ENCODE data around the gene FANCM. TPM values are rescaled to one million over a fixed set of nuclear protein-coding genes. Genes with fewer than 3 reads are reported as not detected.
"Not testable (repeated sequence)": the region's sequence is repeated elsewhere in the genome, so short reads cannot be mapped to it uniquely, and the experiment has no call there.

Gene FANCM
- total RNA-seq, 2 experiments from 2014 or later = 12.7 to 13.3 TPM

DNA sequence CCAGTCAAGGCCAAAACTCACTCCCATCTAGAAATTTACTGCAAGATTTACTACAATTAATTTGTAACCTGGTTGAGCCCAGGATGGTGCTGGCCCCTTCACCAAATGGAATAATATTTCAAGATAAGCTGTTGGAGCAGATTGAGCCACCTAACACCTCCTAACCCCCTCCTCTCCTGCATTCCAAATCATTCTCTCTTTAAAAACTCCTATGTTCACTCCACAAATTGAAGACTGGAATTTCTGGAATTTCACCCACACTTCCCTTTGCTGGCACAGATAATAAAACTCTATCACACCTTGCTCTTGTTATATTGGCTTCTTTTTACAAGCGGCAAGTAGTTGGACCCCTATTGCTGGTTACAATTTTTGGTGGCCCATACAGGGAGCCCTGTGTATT is 75.6 kb downstream of the FANCM start:
- POLR2A ChIA-PET = interaction anchor here (1.1 kb wide), 1 partner anchor 249 kb away, joined by 4 read pairs; the partner anchor contains the start of genes KLHL28 and TOGARAM1

DNA sequence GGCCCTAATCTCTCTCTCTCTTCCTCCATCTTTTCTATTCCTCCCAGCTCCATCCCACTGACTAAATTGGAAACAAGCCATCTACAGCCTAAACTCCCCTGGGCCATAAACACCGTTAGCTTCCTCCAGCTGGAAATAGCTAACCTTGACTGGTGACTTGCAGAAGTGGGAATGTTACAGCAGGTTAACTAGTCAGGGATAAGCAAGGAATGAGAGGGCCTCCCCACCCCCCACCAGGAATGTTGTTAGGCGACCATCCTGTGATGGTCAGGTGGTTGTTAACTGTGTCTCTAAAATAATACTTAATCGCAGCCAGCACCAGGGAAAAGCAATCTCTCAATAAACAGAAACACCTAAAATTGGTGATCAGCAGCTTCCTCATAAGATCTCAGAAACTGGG is 76.5 kb downstream of the FANCM start:
- Mint-ChIP-seq H3K27ac (no peak overlapping the region), H3K4me3 (no peak overlapping the region), H3K4me1 (no peaks in the 10 kb centered on the region), H3K9me3 (no peaks in the 10 kb centered on the region), H3K27me3 (no peaks in the 10 kb centered on the region), H3K36me3 (ENCODE audit: low read depth) (peaks cover 46% of the 10 kb centered on the region)
- ChIA-PET CTCF (no interaction called here), POLR2A (interaction anchor here (0.6 to 1.1 kb wide), 2 partner anchors 10 to 250 kb away, joined by 3 to 4 read pairs; partner anchors contain the start of genes KLHL28 and TOGARAM1)
- no peak for DNase-seq

More for the DNA sequence above, 75.6 kb downstream of the FANCM start:
- CTCF ChIA-PET = no interaction called here
- no peak overlapping the region for H3K4me3 Mint-ChIP-seq
- no peaks in the 10 kb centered on the region for H3K4me1 Mint-ChIP-seq
- peaks cover 47% of the 10 kb centered on the region for H3K36me3 Mint-ChIP-seq (ENCODE audit: low read depth)
- no peaks in the 10 kb centered on the region for H3K9me3 Mint-ChIP-seq
- no peak overlapping the region for H3K27ac Mint-ChIP-seq
- H3K27me3 Mint-ChIP-seq = no peaks in the 10 kb centered on the region
- DNase-seq = no peak

DNA sequence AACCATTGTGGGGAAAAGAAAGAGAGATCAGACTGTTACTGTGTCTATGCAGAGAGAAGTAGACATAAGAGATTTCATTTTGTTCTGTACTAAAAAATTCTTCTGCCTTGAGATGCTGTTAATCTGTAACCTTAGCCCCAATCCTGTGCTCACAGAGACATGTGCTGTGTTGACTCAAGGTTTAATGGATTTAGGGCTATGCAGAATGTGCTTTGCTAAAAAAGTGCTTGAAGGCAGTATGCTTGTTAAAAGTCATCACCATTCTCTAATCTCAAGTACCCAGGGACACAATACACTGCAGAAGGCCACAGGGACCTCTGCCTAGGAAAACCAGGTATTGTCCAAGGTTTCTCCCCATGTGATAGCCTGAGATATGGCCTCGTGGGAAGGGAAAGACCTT is 78.0 kb downstream of the FANCM start:
- H3K4me1 Mint-ChIP-seq, CTCF ChIA-PET, H3K27ac Mint-ChIP-seq, DNase-seq, H3K4me3 Mint-ChIP-seq, H3K9me3 Mint-ChIP-seq, H3K27me3 Mint-ChIP-seq, POLR2A ChIA-PET: not testable (repeated sequence)
- H3K36me3 Mint-ChIP-seq (ENCODE audit: low read depth) = peaks cover 56% of the 10 kb centered on the region

DNA sequence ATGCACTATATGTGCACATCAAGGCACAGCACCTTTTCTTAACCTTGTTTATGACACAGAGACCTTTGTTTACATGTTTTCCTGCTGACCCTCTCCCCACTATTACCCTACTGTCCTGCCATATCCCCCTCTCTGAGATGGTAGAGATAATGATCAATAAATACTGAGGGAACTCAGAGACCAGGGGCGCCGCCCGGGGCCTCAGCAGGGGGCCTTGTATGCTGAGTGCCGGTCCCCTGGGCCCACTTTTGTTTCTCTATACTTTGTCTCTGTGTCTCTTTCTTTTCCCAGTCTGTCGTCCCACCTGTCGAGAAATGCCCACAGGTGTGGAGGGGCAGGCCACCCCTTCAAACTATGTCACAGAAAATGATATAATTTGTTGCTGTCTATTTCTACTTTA is 78.6 kb downstream of the FANCM start:
- not testable (repeated sequence) for H3K9me3 Mint-ChIP-seq, DNase-seq, H3K4me1 Mint-ChIP-seq, H3K27me3 Mint-ChIP-seq, H3K4me3 Mint-ChIP-seq
- H3K27ac Mint-ChIP-seq = peak overlapping the region; percentile 37
- H3K36me3 Mint-ChIP-seq (ENCODE audit: low read depth) = peaks cover 57% of the 10 kb centered on the region
- ChIA-PET POLR2A (interaction anchor here (0.9 kb wide), 1 partner anchor 16 kb away, joined by 7 read pairs; no protein-coding TSS in a partner anchor), CTCF (interaction anchor here (0.6 kb wide), 1 partner anchor 273 kb away, joined by 3 read pairs; no protein-coding TSS in a partner anchor)

DNA sequence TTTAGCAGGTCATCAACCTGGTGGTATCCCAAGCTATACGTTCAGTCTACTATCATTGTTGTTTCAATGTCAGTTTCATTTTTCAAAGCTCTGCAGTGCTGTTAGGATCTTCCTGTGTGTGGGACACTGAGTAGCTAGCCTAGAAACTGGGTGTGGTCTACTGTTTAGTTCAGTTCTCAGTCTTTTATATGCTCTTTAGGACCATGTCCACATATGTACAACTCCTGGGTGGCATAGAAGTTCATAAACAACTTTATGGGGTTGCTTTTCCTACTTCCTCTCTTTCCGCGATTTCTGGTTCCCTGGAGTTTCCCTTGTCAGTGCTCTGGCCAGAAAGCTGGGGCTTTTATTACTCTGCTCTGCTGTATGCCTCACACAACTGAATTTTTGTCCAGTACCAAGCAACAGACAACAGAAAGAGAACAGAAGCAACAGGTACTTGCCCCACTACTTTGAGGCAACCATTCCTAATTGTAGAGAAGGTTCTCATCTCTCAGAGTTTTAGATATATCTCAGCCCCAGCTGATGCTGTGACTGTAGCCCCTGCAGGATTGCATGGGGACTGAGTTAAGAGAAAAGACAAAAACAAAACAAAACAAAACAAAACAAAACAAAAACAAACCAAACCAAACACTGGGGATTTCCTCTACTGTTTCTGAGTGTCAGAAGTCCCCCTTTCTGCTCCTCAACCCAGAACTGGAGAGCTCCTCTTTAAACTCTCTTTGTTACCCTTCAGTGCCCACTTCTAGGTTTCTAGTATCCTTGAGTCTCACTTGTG is 86.9 kb downstream of the FANCM start:
- H3K27me3 Mint-ChIP-seq = no peaks in the 10 kb centered on the region
- peaks cover 61% of the 10 kb centered on the region for H3K36me3 Mint-ChIP-seq (ENCODE audit: low read depth)
- no peak overlapping the region for H3K4me3 Mint-ChIP-seq
- ChIA-PET CTCF (interaction anchor here (1.5 kb wide), 1 partner anchor 31 kb away, joined by 3 read pairs; no protein-coding TSS in a partner anchor), POLR2A (interaction anchor here (2.3 kb wide), 1 partner anchor 30 kb away, joined by 6 read pairs; the partner anchor contains the start of gene MIS18BP1)
- no peak for DNase-seq
- peaks cover 30% of the 10 kb centered on the region for H3K4me1 Mint-ChIP-seq
- no peaks in the 10 kb centered on the region for H3K9me3 Mint-ChIP-seq
- H3K27ac Mint-ChIP-seq = peak overlapping the region; percentile 36

DNA sequence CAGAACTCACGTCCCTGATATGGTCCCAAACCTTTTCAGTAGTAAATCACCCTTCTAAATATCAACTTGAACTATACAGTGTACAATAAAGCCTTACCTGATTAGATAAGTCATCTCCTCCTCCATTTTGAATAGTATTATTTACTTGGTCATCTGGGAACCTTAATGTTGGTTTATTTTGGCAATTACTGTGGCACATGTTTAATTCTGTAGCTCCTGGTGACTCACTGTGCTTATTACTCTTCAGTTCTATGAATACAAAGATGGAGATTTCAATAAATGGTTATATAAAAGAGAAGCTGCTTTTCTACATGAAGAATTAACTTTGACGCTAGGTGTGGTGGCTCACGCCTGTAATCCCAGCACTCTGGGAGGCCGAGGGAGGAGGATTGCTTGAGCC is 91.8 kb downstream of the FANCM start:
- Mint-ChIP-seq H3K4me3 (no peak overlapping the region), H3K9me3 (no peaks in the 10 kb centered on the region), H3K27me3 (no peaks in the 10 kb centered on the region), H3K27ac (no peak overlapping the region), H3K4me1 (peaks cover 29% of the 10 kb centered on the region), H3K36me3 (ENCODE audit: low read depth) (peaks cover 66% of the 10 kb centered on the region)
- DNase-seq = no peak
- POLR2A ChIA-PET = no interaction called here
- CTCF ChIA-PET = interaction anchor here (0.5 to 1.2 kb wide), 2 partner anchors 26 to 175 kb away, joined by 3 to 4 read pairs; partner anchors contain the start of gene MIS18BP1

DNA sequence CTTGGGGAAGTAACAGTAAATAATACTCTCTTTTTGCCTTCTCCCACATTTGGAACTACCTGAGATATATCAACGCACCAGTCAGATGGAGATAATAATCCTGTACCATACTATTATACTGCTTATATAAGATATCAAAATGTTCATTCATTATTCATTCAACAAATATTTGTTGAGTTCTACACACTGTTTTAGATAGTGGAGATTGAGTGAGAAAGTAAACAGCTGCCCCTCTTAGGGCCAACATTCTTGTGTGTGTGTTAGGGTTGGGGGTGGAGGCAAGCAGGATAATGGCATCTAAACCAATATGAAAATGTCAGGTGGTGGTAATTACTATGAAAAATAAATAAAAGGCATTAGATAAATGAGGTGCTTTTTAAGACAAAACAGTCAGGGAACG is 103.3 kb downstream of the FANCM start:
- Mint-ChIP-seq H3K27ac (no peak overlapping the region), H3K9me3 (no peaks in the 10 kb centered on the region), H3K4me1 (peaks cover 5% of the 10 kb centered on the region), H3K36me3 (ENCODE audit: low read depth) (peaks cover 27% of the 10 kb centered on the region), H3K27me3 (no peaks in the 10 kb centered on the region), H3K4me3 (no peak overlapping the region)
- ChIA-PET POLR2A (no interaction called here), CTCF (no interaction called here)
- DNase-seq = no peak

DNA sequence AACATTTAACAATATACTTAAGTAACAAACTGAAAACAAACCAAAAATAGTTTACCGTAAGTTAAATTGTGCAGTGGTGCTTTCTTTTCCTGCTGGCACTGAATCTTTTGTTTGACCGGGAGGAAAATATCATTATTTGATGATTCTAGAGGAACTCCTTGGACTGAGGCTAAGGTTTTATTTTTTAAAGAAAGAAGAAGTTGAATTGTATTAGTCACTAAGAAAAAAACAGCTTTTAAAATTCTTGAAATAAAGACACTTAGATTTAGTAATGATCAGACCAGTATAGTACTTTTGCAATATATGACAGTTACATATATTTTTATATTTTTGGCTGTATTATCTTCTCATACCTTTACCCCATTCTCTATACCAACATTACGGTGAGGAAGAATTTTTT is 107.0 kb downstream of the FANCM start:
- Mint-ChIP-seq H3K4me3 (no peak overlapping the region), H3K36me3 (ENCODE audit: low read depth) (peaks cover 16% of the 10 kb centered on the region), H3K4me1 (peaks cover 5% of the 10 kb centered on the region), H3K27me3 (no peaks in the 10 kb centered on the region), H3K27ac (no peak overlapping the region), H3K9me3 (no peaks in the 10 kb centered on the region)
- POLR2A ChIA-PET = no interaction called here
- DNase-seq = no peak
- CTCF ChIA-PET = interaction anchor here (1.5 kb wide), 1 partner anchor 11 kb away, joined by 10 read pairs; the partner anchor contains the start of gene MIS18BP1

DNA sequence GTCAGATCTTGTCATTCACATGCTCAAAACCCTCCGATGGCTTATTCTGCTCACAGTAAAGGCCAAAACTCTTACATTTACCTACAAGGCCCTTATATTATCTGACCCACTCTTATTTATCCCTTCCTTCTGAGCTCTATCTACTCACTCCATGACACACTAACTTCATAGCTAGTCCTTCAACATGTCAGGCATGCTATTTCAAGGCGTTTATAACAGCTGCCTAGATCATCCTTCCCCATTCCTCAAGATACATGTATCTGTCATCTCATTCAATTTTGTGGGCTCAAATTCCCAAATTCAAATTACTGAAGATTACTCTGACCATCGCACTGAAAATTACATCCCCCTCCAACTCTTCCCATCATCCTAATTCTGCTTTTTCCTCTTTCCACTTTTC is 110.4 kb downstream of the FANCM start:
- no peaks in the 10 kb centered on the region for H3K27me3 Mint-ChIP-seq

DNA sequence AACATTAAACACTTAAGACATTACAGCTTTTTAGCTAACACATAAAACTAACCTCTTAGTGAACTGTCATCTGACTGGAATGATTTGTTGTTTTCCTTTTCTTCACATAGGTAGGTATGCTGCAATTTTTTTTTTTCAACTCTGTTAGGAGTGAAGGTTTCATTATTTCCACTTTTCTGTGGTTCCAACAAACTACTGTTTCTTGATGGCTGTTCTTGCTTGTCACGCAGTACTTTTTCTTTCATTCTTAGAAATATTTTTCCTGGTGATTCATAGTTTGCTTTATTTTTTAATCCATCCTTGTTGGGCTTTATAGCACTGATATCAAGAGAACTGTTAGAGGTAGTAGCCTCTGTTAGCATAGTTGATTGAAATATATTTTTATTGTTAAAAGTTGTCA is 111.0 kb downstream of the FANCM start:
- CTCF ChIA-PET = no interaction called here
- POLR2A ChIA-PET = interaction anchor here (0.7 to 2.6 kb wide), 2 partner anchors 24 to 112 kb away, joined by 4 to 14 read pairs; partner anchors contain the start of genes FANCM and FKBP3
- H3K9me3 Mint-ChIP-seq = no peaks in the 10 kb centered on the region

More for the DNA sequence above, 110.4 kb downstream of the FANCM start:
- H3K9me3 Mint-ChIP-seq = no peaks in the 10 kb centered on the region
- no peak overlapping the region for H3K4me3 Mint-ChIP-seq
- no peak overlapping the region for H3K27ac Mint-ChIP-seq
- DNase-seq = no peak
- CTCF ChIA-PET = no interaction called here
- H3K4me1 Mint-ChIP-seq = peaks cover 22% of the 10 kb centered on the region
- POLR2A ChIA-PET = interaction anchor here (0.7 to 2.6 kb wide), 2 partner anchors 24 to 111 kb away, joined by 4 to 14 read pairs; partner anchors contain the start of genes FANCM and FKBP3
- peaks cover 22% of the 10 kb centered on the region for H3K36me3 Mint-ChIP-seq (ENCODE audit: low read depth)

DNA sequence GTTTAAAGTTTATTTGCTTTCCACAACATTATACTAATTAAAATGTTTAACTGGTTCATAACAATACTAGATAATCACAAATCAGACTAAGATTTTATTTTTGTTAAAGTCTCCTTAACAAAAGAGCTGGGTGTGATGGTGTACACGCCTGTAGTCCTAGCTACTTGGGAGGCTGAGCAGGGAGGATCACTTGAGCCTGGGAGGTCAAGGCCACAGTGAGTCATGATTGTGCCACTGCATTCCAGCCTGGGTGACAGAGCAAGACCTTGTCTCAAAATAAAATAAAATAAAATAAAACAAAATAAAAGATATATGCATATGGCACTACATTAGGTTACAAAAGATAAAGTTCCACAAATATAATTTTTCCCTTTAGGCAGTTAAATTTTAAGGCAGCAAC is 111.7 kb downstream of the FANCM start:
- H3K4me1 Mint-ChIP-seq = peaks cover 24% of the 10 kb centered on the region
- ChIA-PET POLR2A (interaction anchor here (2.6 kb wide), 1 partner anchor 112 kb away, joined by 14 read pairs; the partner anchor contains the start of genes FANCM and FKBP3), CTCF (no interaction called here)
- DNase-seq = no peak
- no peak overlapping the region for H3K27ac Mint-ChIP-seq
- no peaks in the 10 kb centered on the region for H3K9me3 Mint-ChIP-seq
- H3K36me3 Mint-ChIP-seq (ENCODE audit: low read depth) = peaks cover 15% of the 10 kb centered on the region
- no peaks in the 10 kb centered on the region for H3K27me3 Mint-ChIP-seq
- H3K4me3 Mint-ChIP-seq = no peak overlapping the region

More for the DNA sequence above, 111.0 kb downstream of the FANCM start:
- peaks cover 25% of the 10 kb centered on the region for H3K4me1 Mint-ChIP-seq
- no peaks in the 10 kb centered on the region for H3K27me3 Mint-ChIP-seq
- no peak overlapping the region for H3K4me3 Mint-ChIP-seq
- no peak for DNase-seq
- H3K36me3 Mint-ChIP-seq (ENCODE audit: low read depth) = peaks cover 19% of the 10 kb centered on the region
- H3K27ac Mint-ChIP-seq = no peak overlapping the region

DNA sequence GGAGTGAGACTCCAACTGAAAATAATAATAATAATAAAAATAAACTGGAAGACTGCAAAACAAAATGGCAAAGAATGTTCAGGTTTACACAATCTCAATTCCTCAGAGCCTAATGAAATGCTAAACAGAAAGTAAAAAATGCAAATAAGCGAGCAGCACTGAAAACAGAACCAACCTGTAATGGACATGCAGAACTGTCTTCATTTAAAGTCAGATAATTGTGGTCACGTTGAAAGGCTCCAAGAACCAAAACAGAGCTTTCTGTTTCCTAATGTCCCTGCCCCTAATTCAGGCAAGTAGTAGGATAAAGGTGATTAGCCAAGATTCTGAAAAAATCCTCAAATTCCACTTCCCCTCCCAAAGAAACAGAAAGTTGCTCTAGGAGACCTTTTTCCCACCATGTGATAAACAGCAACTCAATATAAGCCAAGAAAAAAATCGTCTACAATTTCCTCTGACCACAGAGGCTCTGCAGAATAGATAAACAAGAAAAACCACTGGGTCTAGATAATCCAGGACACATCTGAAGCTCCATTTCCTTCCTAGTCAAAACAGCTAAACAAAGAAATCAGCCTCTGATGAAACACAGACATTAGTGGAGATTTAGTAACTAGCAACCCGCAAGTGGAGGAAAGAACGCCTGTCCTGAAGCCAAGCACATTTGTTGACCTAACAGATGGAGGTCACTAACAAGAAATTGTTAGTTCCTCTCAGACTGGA is 114.3 kb downstream of the FANCM start:
- DNase-seq = no peak
- H3K27me3 Mint-ChIP-seq = no peaks in the 10 kb centered on the region
- no peaks in the 10 kb centered on the region for H3K9me3 Mint-ChIP-seq
- CTCF ChIA-PET = no interaction called here
- POLR2A ChIA-PET = interaction anchor here (0.7 to 1.7 kb wide), 5 partner anchors 10 to 166 kb away, joined by 3 to 8 read pairs (median 5); partner anchors contain the start of genes FANCM, FKBP3 and PRPF39
- H3K36me3 Mint-ChIP-seq (ENCODE audit: low read depth) = peaks cover 9% of the 10 kb centered on the region
- H3K27ac Mint-ChIP-seq = peak overlapping the region; percentile 79
- H3K4me1 Mint-ChIP-seq = peaks cover 29% of the 10 kb centered on the region
- H3K4me3 Mint-ChIP-seq = peak overlapping the region; percentile 83

Data from activated CD4-positive, alpha-beta memory T cell treated with anti-CD3 and anti-CD28 coated beads, Interleukin-2, amount 10 ng/mL, durations not matched to agents 7 days and 5 days (primary cell).